Stimulated activated CD8-positive, alpha-beta memory T cell treated with anti-CD3 and anti-CD28 coated beads, Interleukin-15, amount 100 ng/mL, for 4 hours (primary cell): ENCODE results near the gene FNBP1L.

Experiments
- DNase-seq, 2 donors: peaks; one replicate each; pipeline ENCODE4 v3.0.0-alpha.2; 2020; ENCODE audit warnings: low read depth in 2 of 2

Gene FNBP1L

DNA sequence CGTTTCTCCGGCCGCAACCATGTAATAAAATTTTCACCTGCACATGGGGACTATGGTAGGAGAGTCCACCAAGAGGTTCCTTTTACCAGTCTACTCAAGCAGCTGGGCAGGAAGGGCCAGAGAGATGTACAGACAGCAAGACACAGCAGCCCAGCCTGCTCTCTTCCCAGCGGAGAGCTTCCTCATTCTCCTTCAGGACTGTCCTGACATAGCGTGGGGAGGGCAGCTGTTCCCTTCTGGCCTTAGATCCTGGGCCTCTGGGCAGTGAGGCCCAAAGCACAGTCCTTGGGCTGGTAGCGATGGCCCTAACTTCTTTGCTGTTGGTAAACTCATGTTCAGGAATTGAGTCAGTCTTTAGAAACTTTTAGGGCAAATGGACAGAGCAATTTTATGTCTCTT, 144.6 kb downstream of the FNBP1L start:
- no peak for DNase-seq

DNA sequence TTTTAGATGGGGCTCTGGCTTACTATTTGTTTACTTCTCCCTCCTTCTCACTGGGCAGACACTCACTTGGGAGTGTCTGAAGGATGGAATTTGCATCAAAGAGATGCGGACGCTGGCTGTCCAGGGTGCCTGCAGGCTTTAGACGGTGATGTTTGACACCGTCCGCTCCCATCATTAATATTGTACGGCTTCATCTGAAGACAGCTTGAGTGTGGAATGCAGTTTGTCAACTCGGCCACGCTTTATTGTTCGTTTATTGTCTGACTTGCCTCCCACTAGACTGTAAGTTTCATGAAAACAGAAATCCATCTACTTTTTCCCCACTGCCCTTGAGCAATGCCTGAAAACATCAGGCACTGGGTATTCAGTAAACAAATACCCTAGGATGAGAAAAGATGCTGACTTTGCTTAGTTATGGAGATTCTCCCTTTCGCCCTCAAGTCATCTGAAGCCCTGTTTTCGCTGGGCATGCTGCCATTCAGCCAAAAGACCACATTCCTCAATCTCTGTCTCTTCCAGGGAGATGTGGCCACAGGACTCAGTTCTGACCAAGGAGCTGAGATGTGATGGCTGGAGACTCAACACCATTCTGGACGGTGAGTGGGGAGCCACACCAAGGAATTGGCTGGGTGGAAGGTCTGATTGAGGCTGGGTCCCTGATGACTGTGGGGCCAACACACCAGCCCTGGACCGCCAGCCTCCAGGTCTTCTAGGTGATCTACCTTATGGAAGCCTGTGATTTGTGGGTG, 146.1 kb downstream of the FNBP1L start:
- no peak for DNase-seq

- no peak for DNase-seq
These were observed 146.6 kb downstream of the FNBP1L start for GRCh38 chr1:93594603-93594880.

DNA sequence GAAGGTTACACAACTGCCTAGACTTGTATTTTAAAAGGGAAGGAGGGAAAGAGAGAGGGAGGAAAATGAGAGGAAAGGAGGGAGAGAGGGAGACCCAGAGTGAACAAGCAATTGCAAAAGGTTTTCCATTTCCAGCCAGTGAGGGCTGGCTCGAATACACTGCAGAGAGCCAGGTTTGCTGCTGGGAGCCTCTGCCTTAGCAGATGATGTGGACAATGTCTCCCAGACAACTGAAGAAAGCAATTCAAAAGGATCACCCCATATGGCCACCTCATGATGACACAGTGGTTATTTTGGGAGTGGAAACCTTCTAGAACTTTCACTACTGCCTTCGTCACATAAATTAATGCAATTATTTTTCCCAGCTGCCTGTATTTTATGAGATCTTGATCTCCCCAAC, 147.3 kb downstream of the FNBP1L start:
- DNase-seq: no peak

DNA sequence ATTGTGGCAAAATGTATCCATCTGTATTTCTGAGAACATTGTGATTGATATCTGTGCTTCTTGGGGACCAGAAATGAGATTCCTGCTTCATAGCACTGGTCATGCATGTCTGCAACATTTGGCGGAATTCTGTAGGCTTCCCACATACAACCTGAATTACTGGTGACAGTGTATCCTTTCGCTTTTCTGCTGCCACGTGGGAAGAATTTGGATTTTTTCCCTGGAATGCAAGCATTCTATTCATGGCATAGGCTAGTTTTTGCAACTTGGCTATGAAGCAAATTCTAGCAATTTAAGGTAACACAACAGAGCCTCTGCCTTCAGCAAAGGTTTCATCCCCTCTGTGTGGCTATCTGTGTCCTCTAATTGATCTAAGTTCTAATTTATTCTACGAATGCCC, 147.8 kb downstream of the FNBP1L start:
- no peak for DNase-seq

DNA sequence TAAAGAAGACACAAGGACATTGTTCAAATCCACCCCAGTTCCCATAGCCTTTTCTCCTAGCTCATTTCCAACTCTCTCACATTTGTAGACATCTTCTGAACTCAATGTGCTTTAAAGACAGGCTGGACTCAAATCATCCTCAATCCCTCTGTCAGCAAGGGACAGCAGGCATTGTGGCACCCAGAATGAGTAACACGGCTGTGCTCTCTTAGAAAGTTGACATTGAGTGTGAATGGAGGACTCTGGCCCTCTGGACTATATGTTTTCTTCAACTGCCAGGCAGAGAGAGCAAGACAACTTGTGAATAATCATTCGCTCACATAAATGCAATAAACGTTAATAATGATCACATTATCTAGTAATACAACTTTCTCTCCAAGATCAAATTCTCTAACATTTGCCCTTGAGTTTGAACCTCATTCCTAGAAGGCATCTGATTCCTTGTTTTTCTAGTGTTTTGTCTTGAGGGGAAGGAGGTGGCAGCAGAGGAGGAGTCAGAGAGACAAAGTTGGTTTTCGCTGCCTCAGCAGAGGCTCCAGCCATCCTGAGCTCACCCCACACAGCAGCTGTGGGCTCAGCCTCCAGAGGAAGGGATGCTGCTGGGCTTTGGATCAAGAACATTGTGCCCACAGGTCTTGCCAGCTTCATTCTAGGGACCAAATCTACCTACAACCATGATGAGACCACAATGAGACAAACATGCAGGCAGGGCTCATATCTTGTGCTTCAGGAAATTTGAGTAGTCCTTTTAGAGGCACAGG, 148.6 kb downstream of the FNBP1L start:
- no peak for DNase-seq

GRCh38 chr1:93597709-93598108, 149.8 kb downstream of the FNBP1L start:
- DNase-seq: no peak

- DNase-seq: no peak
These were observed 150.5 kb downstream of the FNBP1L start for GRCh38 chr1:93598396-93598795.

DNA sequence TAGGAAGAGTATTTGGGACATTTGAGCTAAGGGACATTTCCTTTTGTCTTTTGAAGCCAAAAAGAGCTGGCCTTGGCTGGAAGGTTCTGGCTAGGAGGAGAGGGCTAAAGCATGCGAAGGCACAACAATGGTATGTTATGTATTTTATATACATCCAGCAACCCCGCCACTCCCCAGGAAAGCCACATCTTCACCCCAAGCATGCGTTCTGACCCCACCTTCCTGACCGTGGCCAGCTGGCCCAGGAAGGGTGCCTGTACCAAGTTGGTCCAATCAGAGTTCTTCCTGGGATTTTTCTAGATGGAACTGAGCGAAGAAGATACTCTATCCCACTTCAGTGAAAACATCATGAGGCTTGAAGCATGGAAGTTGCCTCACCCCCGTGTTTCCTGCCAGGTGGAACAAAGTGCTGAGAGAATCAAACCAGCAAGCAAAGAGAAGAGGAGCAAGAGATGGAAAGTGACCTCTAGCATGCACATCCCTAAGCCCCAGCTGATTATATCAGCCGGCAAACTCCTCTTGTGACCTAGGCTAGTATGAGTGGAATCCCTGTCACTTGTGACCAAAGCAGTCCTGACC, 151.0 kb downstream of the FNBP1L start:
- DNase-seq: no peak

DNA sequence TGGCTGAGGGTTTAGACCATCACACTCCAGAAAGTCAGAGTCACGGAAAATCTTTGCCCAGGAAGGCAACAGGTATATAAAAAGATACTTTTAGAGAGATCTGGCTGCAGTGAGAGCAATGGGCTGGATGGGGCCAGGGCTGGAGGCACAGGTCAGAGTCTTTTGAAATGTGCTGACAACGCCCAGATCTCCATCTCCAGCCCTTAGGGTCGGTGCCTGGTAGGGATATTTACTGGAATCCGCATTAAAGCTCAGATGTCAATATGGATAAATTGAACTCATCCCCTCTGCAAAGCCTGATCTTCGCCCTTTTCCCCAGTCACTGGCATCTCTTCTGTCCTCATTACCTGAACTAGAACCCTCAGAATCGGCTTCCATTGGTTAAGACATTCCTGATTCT, 151.6 kb downstream of the FNBP1L start:
- no peak for DNase-seq

DNA sequence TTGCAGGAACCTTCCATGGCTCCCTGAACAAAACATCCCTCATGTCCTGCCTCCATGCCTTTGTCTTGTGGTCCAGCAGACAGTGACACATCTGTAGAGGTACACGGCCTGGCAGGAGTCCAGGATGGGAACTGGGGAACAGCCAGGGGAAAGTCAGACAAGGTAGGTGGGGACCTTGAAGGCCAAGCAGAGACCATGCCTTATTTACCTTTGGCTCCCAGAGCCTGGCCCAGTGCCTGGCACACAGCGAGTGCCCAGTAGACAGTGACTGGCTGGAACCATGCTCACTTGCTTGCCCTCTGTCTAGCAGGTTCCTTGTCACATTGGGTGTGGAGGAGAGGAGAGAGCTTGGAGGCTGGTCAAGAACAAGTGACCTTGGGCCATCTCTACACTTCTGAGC, 152.7 kb downstream of the FNBP1L start:
- no peak for DNase-seq

DNA sequence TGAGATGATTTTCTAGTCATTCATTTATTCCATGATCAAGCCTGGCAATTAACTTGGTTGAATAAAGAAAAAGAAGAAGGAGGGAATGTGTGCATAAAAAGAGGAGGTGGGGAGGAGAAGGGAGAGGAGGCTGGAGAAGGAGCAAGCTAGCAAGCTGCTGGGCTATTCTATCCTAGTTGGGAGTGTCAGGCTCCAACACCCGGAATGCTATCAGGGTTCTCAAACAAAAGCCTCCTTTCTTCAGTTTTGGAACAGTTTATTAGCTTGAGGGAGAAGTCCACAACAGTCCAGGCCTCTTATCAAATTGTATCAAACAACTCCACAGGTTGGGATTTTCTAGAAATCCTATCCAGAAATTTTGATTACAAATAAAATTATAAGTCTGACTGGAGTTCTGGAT, 153.8 kb downstream of the FNBP1L start:
- no peak for DNase-seq

GRCh38 chr1:93602101-93602500, 154.2 kb downstream of the FNBP1L start:
- DNase-seq: no peak

- DNase-seq: no peak
These were observed 155.2 kb downstream of the FNBP1L start for GRCh38 chr1:93603106-93603505.

GRCh38 chr1:93603601-93604000, 155.7 kb downstream of the FNBP1L start:
- no peak for DNase-seq
